Uterus (tissue), 2 donors: ENCODE data around the gene PCYT1A.

ENCODE experiments used
- CTCF ChIP-seq, 4 experiments: fragments of 200-600 bp in 2 of 4; fragments of 450-650 bp in 2 of 4; sonication (generic) in 2 of 4; IDR thresholded peaks; one replicate each; pipeline ENCODE4 v1.5.1; 2016 to 2019; ENCODE audit warnings: antibody characterized with exemption in 4 of 4, mild to moderate bottlenecking in 2 of 4, moderate library complexity in 1 of 4
- POLR2A ChIP-seq, 2 donors: fragments of 450-650 bp; IDR thresholded peaks; one replicate each; pipeline ENCODE4 v1.6.1; 2016; ENCODE audit warnings: antibody characterized with exemption in 2 of 2, mild to moderate bottlenecking in 1 of 2, moderate library complexity in 1 of 2

GRCh38 chr3:196327405-196327804, 39.9 kb upstream of the PCYT1A start:
- TF ChIP-seq CTCF (IDR thresholded peaks at IDR 0.05) (no peak), POLR2A (IDR thresholded peaks at IDR 0.05) (no peak)
